AG04449 (cell line): ENCODE measurements around the gene ELOVL7.

Source experiments
- CTCF ChIA-PET: fragments of 350-600 bp; formaldehyde crosslinking; extraction: SDS; loops from one replicate; lab custom pipeline; 2021; ENCODE audit warnings: antibody characterized with exemption; lab: Yijun Ruan, JAX
- POLR2A ChIA-PET: fragments of 400-600, 350-600 bp; formaldehyde crosslinking; extraction: SDS; loops from one replicate; lab custom pipeline; 2020; ENCODE audit warnings: antibody characterized with exemption, inconsistent platforms; lab: Yijun Ruan, JAX
- DNase-seq: peaks from one replicate; pipeline ENCODE4 v3.0.0-alpha.2; 2010; ENCODE audit warnings: low read depth, low spot score
- H3K4me3 ChIP-seq: 2 replicates; pipeline ENCODE4 v1.5.1; 2011; ENCODE audit warnings: low read depth, mild to moderate bottlenecking, control low read depth, low read length
- CTCF ChIP-seq: IDR thresholded peaks from one replicate; pipeline ENCODE4 v1.5.1; 2011; ENCODE audit warnings: mild to moderate bottlenecking, moderate library complexity, low read length, control low read depth, inconsistent platforms; ENCODE audit not compliant: insufficient read depth; ENCODE audit errors: missing control alignments

Gene ELOVL7

GRCh38 chr5:60843936-60844905 is at the start of gene ELOVL7:
Gene ELOVL7, minus strand, starts transcription at chr5:60844269. Its CDS starts 56,872 bp downstream, at chr5:60787397.
- CTCF ChIA-PET: interaction anchor here (1.1 to 1.4 kb wide), 3 partner anchors 11 to 145 kb away, joined by 3 to 4 read pairs (median 4); partner anchors contain the start of gene DEPDC1B

GRCh38 chr5:60893521-60893920 is 49.5 kb upstream of the ELOVL7 start:
- DNase-seq: no peak
- TF ChIP-seq CTCF: no peak
- CTCF ChIA-PET: no interaction called here
- no peak overlapping the region for H3K4me3 ChIP-seq
- POLR2A ChIA-PET: no interaction called here

More at GRCh38 chr5:60843936-60844905, at the start of gene ELOVL7:
- POLR2A ChIA-PET: no interaction called here
- DNase-seq: no peak
- TF ChIP-seq CTCF: peak; percentile 53
- peak within 1 kb of the TSS; percentile 62 for H3K4me3 ChIP-seq

GRCh38 chr5:60891667-60892066 is 47.6 kb upstream of the ELOVL7 start:
- no peak for TF ChIP-seq CTCF
- DNase-seq: no peak
- POLR2A ChIA-PET: no interaction called here
- no peak overlapping the region for H3K4me3 ChIP-seq
- CTCF ChIA-PET: no interaction called here

- TF ChIP-seq CTCF: no peak
- no peak overlapping the region for H3K4me3 ChIP-seq
- ChIA-PET POLR2A (no interaction called here), CTCF (no interaction called here)
- DNase-seq: no peak
Observed at GRCh38 chr5:60888359-60889061, 44.4 kb upstream of the ELOVL7 start.

- ChIA-PET CTCF (no interaction called here), POLR2A (no interaction called here)
- DNase-seq: no peak
- no peak for TF ChIP-seq CTCF
- H3K4me3 ChIP-seq: no peak overlapping the region
Observed at GRCh38 chr5:60887746-60888145, 43.7 kb upstream of the ELOVL7 start.

- TF ChIP-seq CTCF: no peak
- ChIA-PET POLR2A (no interaction called here), CTCF (no interaction called here)
- DNase-seq: no peak
- H3K4me3 ChIP-seq: no peak overlapping the region
Observed at GRCh38 chr5:60887096-60887495, 43.0 kb upstream of the ELOVL7 start.
